HepG2 (cell line): Measurements from ENCODE around the gene FMR1. TPM values are rescaled to one million over a fixed set of nuclear protein-coding genes. Genes with fewer than 3 reads are reported as not detected.

Experiments
- ATAC-seq: fragments of 200-7000 bp; cut with Tn5 transposase; 3 replicates; pipeline ENCODE4 v1.9.1; 2020; ENCODE audit warnings: mild to moderate bottlenecking, moderate library complexity
- BruUV-seq: library from RNA; stranded (reverse); fragments of 400-500 nt; replicated peaks from 2 replicates; lab custom pipeline; 2021; lab: Mats Ljungman, UMichigan
- CTCF ChIA-PET: fragments of 300-600 bp; formaldehyde crosslinking; extraction: SDS; loops from one replicate; lab custom pipeline; 2021; ENCODE audit warnings: low total read pairs, inconsistent platforms, low intra/inter-chr PET ratio; lab: Yijun Ruan, JAX
- POLR2A ChIA-PET: fragments of 350-600 bp; sonication (Branson Sonifier 250); formaldehyde crosslinking; loops from one replicate; lab custom pipeline; 2020; ENCODE audit warnings: antibody characterized with exemption, inconsistent platforms; lab: Yijun Ruan, JAX
- DNase-seq: peaks from one replicate; pipeline ENCODE4 v3.0.0-alpha.2; 2015; ENCODE audit warnings: low spot score
- FAIRE-seq: peaks from 3 replicates; lab custom pipeline; 2011; peaks lifted over from hg19 to GRCh38; lab: Jason Lieb, UNC
- H2AFZ ChIP-seq: one replicate; pipeline ENCODE4 v1.6.1; 2011; ENCODE audit warnings: low read length, inconsistent platforms
- H3K27ac ChIP-seq: fragments of 300-600 bp; 3 replicates; pipeline ENCODE4 v1.8.0; 2011; ENCODE audit warnings: mixed run types, mild to moderate bottlenecking, mixed read lengths, low read length, inconsistent platforms; ENCODE audit not compliant: insufficient read depth; ENCODE audit errors: extremely low read length
- H3K27me3 ChIP-seq, 2 experiments: fragments of 200-600 bp in 1 of 2; 2 replicates in 1 of 2; 3 replicates in 1 of 2; pipeline versions ENCODE4 v1.6.0 to v1.8.0; 2011; ENCODE audit warnings: low read length in 2 of 2, mild to moderate bottlenecking in 2 of 2, moderate library complexity in 2 of 2, inconsistent platforms in 1 of 2; ENCODE audit not compliant: insufficient read depth in 2 of 2, control insufficient read depth in 1 of 2
- H3K36me3 ChIP-seq, 2 experiments: fragments of 200-600 bp in 1 of 2; replicated peaks in 1 of 2; 2 replicates in 1 of 2; 3 replicates in 1 of 2; pipeline versions ENCODE4 v1.5.1 to v1.8.0; 2011; ENCODE audit warnings: low read length in 2 of 2, inconsistent platforms in 1 of 2; ENCODE audit not compliant: insufficient read depth in 2 of 2, control insufficient read depth in 1 of 2
- H3K4me1 ChIP-seq: 2 replicates; pipeline ENCODE4 v1.5.1; 2012; ENCODE audit warnings: low read length, inconsistent platforms; ENCODE audit not compliant: insufficient read depth
- H3K4me2 ChIP-seq: 2 replicates; pipeline ENCODE4 v1.6.0; 2011; ENCODE audit warnings: low read depth, low read length, inconsistent platforms
- H3K4me3 ChIP-seq, 3 experiments: fragments of 200-600 bp in 1 of 3; sonication (generic), shearing (Covaris generic) in 1 of 3; replicated peaks in 1 of 3; 2 replicates each; pipeline ENCODE4 v1.5.1; 2011 to 2016; ENCODE audit warnings: low read length in 3 of 3, inconsistent platforms in 2 of 3, low read depth in 2 of 3, mild to moderate bottlenecking in 2 of 3, control low read depth in 1 of 3, mixed read lengths in 1 of 3; ENCODE audit not compliant: insufficient read depth in 1 of 3
- H3K79me2 ChIP-seq: one replicate; pipeline ENCODE4 v1.6.1; 2011; ENCODE audit warnings: low read length, inconsistent platforms; ENCODE audit not compliant: insufficient read depth
- H3K9ac ChIP-seq: 2 replicates; pipeline ENCODE4 v1.6.0; 2011; ENCODE audit warnings: mild to moderate bottlenecking, low read depth, low read length, inconsistent platforms; ENCODE audit not compliant: insufficient read depth
- H3K9me3 ChIP-seq: 2 replicates; pipeline ENCODE4 v1.5.1; 2012; ENCODE audit warnings: mild to moderate bottlenecking, low read length
- H4K20me1 ChIP-seq: 2 replicates; pipeline ENCODE4 v1.6.0; 2011; ENCODE audit warnings: inconsistent platforms, mild to moderate bottlenecking, low read length, moderate library complexity; ENCODE audit not compliant: insufficient read depth
- SALL1 ChIP-seq: sonication (generic); formaldehyde crosslinking; IDR thresholded peaks from 2 replicates; pipeline ENCODE4 v1.8.0; 2022; ENCODE audit warnings: mild to moderate bottlenecking, missing genetic modification reagents
- WGBS: methylation state at CpG from one replicate; pipeline ENCODE4 v1.1.6; 2017; ENCODE audit warnings: low lambda C conversion rate; 5-methylcytosine and 5-hydroxymethylcytosine counted together
- in situ Hi-C: cut with HindIII; loops from 2 replicates; pipeline ENCODE4 v1.10.0; 2017; ENCODE audit warnings: low pct_unique_long_range_greater_than_20kb; ENCODE audit not compliant: extremely low pct_ligation_motif_present
- intact Hi-C: fragments of 100-400 bp; cut with micrococcal nuclease; formaldehyde crosslinking; loops from one replicate; pipeline ENCODE4 v1.10.0; 2022; ENCODE audit not compliant: unreplicated experiment
- polyA plus RNA-seq, 8 experiments: library from polyadenylated mRNA; depleted of rRNA in 3 of 8; stranded (reverse) in 7 of 8; unstranded in 1 of 8; fragments of >200 nt; fragmentation: Illumina TruSeq in 4 of 8; extraction: Trizol in 4 of 8; gene quantifications; 2 replicates each; pipeline versions ENCODE4 v1.2.1 to v1.2.3, GENCODE V29; 2011 to 2016; ENCODE audit warnings: low read depth in 4 of 8, missing spikeins in 1 of 8, mixed read lengths in 1 of 8; ENCODE audit not compliant: insufficient read depth in 1 of 8
- total RNA-seq, 5 experiments: library from RNA; depleted of rRNA; stranded (reverse); fragments of >200 nt; fragmentation: Illumina TruSeq; extraction: Trizol; gene quantifications; 2 replicates each; pipeline ENCODE4 v1.2.3, GENCODE V29; 2016; ENCODE audit warnings: low read depth in 1 of 5
- TF ChIP-seq, protein P1 (sequence below): IDR thresholded peaks from 2 replicates; pipeline ENCODE4 v1.4.0; 2020; ENCODE audit warnings: mild to moderate bottlenecking, missing genetic modification reagents
- TF ChIP-seq, protein P2 (sequence below): sonication (generic); formaldehyde crosslinking; IDR thresholded peaks from 2 replicates; pipeline ENCODE4 v1.4.0; 2020; ENCODE audit warnings: missing genetic modification reagents

Gene FMR1
- total and polyA plus RNA-seq, 2 of the 13 experiments (the other 11 are each of a cell fraction or from before 2014, with no cell fraction given): 27.8 to 49.6 TPM

DNA sequence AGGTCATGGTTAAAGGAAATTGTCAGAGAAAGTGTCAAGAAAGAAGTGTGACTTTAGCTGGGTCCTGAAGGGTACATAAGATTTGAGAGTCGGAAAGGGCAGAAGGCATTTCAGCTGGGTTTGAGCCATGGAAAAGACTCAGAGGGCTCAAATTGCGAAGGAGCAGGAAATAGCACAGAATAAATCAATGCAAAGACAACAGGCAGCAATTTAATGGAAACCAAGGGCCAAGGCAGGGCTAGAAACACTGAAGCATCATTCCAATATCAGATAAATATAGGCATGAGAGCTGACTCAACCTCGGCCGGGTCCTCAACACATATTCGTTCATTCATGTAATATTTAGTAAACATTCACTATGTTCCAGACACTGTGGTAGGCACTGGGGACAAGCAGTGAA lies 3.6 kb upstream of the FMR1 start (continued):
- TF ChIP-seq, protein P1, sequence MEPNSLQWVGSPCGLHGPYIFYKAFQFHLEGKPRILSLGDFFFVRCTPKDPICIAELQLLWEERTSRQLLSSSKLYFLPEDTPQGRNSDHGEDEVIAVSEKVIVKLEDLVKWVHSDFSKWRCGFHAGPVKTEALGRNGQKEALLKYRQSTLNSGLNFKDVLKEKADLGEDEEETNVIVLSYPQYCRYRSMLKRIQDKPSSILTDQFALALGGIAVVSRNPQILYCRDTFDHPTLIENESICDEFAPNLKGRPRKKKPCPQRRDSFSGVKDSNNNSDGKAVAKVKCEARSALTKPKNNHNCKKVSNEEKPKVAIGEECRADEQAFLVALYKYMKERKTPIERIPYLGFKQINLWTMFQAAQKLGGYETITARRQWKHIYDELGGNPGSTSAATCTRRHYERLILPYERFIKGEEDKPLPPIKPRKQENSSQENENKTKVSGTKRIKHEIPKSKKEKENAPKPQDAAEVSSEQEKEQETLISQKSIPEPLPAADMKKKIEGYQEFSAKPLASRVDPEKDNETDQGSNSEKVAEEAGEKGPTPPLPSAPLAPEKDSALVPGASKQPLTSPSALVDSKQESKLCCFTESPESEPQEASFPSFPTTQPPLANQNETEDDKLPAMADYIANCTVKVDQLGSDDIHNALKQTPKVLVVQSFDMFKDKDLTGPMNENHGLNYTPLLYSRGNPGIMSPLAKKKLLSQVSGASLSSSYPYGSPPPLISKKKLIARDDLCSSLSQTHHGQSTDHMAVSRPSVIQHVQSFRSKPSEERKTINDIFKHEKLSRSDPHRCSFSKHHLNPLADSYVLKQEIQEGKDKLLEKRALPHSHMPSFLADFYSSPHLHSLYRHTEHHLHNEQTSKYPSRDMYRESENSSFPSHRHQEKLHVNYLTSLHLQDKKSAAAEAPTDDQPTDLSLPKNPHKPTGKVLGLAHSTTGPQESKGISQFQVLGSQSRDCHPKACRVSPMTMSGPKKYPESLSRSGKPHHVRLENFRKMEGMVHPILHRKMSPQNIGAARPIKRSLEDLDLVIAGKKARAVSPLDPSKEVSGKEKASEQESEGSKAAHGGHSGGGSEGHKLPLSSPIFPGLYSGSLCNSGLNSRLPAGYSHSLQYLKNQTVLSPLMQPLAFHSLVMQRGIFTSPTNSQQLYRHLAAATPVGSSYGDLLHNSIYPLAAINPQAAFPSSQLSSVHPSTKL (CRISPR knock-in tag): no peak

DNA sequence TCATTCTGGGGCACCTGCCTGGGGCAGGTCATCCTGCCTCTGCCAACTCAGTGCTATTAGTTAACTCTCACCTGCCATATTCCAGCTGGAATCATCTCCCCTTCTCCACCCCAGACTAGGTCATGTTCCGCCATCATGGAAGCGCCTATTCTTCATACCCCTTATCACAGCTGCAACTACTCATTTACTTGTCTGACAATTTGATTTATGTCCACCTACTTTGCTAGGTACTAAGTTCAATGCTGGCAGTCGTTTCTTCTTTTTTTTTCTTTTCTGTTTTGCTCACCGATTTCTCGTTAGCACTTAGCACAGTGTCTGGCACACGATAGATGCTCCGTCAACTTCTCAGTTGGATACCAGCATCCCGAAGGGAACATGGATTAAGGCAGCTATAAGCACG lies 1.1 kb upstream of the FMR1 start:
- Histone ChIP-seq H3K27me3 (no peaks in the 10 kb centered on the region), H3K9ac (no peak overlapping the region), H3K4me1 (peaks cover 44% of the 10 kb centered on the region), H3K4me2 (no peak overlapping the region), H3K4me3 (no peak overlapping the region), H3K79me2 (peaks cover 36% of the 10 kb centered on the region), H3K9me3 (no peaks in the 10 kb centered on the region), H3K27ac (peak overlapping the region; percentile 61), H3K36me3 (no peaks in the 10 kb centered on the region), H4K20me1 (peaks cover 16% of the 10 kb centered on the region), H2AFZ (no peak overlapping the region)
- no peak for ATAC-seq
- ChIA-PET CTCF (no interaction called here), POLR2A (interaction anchor here (1.8 kb wide), 1 partner anchor 26 kb away, joined by 6 read pairs; no protein-coding TSS in a partner anchor)
- BruUV-seq: no TSS peak
- 91% methylated on average over 9 of the region's 9 CpGs for WGBS
- 0 out of 2 replicates have a peak, but pooled peaks have one; percentile 20 for TF ChIP-seq SALL1 (CRISPR knock-in tag)
- TF ChIP-seq, protein P2, sequence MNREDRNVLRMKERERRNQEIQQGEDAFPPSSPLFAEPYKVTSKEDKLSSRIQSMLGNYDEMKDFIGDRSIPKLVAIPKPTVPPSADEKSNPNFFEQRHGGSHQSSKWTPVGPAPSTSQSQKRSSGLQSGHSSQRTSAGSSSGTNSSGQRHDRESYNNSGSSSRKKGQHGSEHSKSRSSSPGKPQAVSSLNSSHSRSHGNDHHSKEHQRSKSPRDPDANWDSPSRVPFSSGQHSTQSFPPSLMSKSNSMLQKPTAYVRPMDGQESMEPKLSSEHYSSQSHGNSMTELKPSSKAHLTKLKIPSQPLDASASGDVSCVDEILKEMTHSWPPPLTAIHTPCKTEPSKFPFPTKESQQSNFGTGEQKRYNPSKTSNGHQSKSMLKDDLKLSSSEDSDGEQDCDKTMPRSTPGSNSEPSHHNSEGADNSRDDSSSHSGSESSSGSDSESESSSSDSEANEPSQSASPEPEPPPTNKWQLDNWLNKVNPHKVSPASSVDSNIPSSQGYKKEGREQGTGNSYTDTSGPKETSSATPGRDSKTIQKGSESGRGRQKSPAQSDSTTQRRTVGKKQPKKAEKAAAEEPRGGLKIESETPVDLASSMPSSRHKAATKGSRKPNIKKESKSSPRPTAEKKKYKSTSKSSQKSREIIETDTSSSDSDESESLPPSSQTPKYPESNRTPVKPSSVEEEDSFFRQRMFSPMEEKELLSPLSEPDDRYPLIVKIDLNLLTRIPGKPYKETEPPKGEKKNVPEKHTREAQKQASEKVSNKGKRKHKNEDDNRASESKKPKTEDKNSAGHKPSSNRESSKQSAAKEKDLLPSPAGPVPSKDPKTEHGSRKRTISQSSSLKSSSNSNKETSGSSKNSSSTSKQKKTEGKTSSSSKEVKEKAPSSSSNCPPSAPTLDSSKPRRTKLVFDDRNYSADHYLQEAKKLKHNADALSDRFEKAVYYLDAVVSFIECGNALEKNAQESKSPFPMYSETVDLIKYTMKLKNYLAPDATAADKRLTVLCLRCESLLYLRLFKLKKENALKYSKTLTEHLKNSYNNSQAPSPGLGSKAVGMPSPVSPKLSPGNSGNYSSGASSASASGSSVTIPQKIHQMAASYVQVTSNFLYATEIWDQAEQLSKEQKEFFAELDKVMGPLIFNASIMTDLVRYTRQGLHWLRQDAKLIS (CRISPR knock-in tag): no peak
- no peak for FAIRE-seq
- no peak for DNase-seq
- intact Hi-C loops: loop anchor here (2.0 kb wide), 1 partner anchor 22 kb away; no protein-coding TSS in a partner anchor
- in situ Hi-C loops: no loop called here
